ENCODE data around the gene CDK15.
"Not testable (repeated sequence)": the region's sequence is repeated elsewhere in the genome, so short reads cannot be mapped to it uniquely, and the experiment has no call there.

CDK15 gene

DNA sequence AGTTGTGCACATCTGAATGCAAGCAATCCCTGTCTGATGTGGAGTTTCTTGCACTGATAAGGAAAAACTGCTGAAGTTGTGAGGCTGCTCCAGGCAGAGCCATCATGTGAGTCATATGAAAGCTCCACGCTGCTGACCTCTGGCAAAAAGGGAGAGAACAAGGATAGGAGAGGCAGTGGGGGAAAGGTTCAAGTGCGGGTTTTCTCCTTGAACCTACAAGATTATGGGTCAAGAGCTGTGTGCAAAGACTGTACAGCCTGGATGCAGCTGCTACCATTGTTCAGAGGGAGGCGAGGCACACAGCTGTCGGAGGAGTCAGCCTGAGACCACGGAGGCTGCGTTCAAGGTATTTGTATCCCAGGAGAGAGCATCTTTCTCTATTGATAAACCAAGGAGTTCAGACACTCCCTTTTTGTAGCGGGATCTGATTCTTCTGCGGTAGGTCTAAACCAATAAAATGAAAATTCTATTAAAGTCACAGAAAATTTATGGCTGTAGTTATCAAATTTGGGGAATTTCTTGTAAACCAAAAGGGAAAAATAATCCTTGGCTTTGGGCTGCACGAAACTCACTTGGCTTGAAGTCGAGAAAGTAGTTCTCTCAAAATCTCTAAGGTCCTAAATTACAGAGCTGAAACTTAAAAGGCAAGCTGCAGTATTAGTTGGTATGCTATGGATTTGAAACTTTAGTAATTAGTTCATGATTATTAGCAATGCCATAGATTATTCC, at the start of gene CDK15:
CDK15 (plus strand) TSS at position 96 of the 729 bp plus-strand sequence; CDS start at position 224, 128 bp downstream.
- no peak for DNase-seq (ENCODE audit: low read depth)

DNA sequence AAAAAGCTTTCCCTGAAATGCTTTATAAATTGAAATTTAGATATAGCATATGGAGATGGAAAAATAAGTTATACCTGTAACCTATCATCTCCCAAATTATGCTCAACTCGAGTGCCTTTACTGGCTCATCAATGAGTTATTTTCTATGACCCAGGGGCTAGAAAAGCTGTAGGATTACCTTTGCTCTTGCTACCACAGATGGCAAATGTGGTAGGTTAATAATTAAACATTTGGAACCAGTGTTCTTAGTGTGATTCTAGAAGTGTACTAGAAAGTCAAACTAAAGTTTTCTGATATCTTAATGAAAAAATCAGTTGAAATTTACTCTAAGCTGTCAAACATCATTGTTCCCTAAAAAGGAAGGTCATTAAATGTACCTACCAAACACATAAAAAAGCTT, 48.1 kb upstream of the CDK15 start:
- no peak for DNase-seq (ENCODE audit: low read depth)

DNA sequence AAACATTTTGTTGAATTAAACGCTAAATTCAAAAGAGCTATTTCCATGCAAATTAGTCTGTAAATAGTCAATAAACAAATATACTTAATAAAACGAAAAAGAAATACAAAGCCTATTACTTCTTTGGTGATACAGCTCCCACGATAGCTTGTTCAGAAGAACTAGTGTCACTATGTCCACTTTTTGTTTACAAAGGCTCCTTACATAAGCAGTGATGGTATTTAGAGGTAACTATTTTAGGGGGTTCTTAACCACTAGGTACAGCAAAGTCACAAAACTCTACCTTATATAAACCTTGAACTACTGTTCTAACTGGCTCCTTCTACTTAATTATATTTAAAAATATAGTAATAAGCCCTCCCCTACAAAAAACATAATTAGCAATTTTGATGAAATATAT, 47.5 kb upstream of the CDK15 start:
- DNase-seq (ENCODE audit: low read depth) = no peak

DNA sequence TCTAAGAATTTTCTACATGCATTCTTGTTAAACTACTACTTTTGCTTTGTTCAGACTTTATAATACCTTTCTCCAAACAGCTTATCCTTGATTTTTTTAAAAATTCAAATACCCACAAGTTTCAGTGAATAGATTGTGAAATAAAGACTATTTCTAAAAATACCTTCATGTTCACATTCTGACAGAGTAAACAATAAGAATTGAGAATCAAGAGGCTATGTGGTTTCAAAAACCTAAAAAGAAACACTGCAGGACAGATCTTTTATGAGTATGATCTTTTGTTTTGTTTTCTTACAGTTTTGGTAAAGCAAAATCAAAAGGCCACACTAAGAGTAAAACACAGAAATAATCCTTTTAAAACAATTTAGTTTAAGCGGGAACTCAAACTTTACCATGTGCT, 46.8 kb upstream of the CDK15 start:
- DNase-seq (ENCODE audit: low read depth) = no peak

DNA sequence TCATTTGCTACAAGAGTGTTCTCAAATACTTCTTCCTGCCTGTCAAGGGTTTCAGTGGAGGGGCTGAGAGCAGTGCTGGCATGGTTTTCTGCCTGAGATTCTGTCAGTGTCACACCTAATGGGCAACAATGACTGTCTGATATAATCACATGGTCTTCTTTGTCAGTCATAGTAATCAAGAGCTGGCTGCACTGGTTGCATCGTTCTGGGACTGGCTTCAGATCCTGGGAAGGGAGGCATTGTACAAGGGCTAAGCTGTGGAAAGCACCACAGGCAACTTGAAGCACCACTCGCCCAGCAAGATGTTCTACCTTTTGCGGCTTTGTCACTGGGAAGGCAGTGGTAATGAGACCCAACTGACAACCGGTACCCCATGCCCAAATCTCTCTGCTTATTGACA, 45.2 kb upstream of the CDK15 start:
- DNase-seq (ENCODE audit: low read depth) = no peak

DNA sequence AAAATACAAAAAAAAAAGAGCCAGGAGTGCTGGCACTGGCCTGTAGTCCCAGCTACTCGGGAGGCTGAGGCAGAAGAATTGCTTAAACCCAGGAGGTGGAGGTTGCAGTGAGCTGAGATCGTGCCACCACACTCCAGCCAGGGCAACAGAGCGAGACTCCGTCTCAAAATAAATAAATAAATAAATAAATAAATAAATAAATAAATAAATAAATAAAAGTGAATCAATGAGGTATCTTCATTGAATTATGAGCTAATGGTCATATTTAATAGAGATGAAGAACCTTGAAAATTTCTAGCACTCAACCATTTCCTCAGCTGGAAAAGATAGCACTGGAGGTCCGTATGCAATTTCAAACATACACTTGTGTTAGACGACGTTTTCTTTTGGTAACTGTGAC, 41.9 kb upstream of the CDK15 start:
- not testable (repeated sequence) for DNase-seq (ENCODE audit: low read depth)

DNA sequence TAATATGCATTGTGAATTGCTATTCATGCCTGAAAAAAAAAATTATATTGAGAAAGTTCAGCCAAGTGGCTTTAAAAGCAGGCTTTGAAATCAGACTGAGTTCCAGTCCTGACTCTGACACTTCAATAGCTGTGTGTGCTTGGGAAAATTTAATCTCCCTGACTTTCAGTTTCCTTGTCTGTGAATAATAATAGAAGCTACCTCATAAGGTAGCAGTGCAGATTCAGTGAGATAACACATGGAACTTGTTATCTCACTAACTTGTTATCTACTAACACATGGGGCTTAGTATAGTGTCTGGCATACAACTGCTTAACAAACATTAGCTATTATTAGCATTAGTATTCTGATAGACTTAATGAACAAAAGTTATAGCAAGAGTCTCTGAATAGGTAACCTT, 40.5 kb upstream of the CDK15 start:
- DNase-seq (ENCODE audit: low read depth) = no peak

DNA sequence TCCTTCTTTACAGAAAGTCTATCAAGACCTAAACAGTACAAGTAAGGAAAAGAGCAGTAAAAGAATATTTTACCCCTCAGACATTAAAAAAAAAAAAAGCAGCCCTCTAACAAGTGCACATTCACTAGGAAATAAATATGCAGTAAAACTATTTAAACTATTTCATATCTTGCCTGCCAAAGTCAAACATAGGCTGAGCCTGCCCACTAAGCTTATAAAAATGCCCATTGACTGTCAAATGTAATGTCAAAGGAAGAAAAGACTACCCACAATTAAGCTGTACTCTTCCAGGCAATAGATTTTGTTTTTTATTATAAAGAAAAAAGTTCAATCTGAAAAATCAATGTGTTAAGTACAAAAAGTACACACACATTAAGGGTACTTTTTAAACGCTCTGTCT, 37.4 kb upstream of the CDK15 start:
- DNase-seq (ENCODE audit: low read depth) = peak; percentile 23

DNA sequence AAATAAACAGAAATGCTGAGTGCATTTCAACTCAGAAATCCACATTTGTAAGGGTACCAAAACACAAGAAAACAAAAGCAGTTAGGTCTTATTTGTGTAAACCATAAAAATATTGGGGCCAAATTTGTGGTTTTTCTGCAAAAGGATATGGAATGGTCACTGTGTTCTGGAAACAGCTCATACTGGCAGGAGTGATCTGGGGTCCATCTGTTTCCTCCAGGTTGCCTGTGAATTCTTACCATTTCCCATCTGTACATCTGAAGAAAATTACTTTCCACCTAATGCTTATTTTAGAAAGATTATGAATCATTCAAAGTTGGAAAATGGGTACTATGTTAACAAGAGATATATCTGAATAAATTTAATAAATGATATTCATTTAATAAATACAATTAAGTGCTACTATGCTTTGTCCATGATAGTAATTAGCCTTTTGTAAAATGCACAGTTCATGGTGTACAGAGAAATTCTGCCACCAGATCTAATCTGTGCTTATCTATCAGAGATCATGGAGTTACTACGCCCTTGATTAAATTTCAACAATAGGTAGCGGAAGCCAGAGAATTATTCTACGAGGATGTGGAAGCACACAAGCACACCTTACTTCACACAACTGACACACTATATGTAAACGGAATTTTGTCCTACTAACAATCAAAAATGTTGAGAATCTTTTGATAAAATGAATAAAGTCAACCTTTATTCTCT, 36.5 kb upstream of the CDK15 start:
- DNase-seq (ENCODE audit: low read depth) = no peak

DNA sequence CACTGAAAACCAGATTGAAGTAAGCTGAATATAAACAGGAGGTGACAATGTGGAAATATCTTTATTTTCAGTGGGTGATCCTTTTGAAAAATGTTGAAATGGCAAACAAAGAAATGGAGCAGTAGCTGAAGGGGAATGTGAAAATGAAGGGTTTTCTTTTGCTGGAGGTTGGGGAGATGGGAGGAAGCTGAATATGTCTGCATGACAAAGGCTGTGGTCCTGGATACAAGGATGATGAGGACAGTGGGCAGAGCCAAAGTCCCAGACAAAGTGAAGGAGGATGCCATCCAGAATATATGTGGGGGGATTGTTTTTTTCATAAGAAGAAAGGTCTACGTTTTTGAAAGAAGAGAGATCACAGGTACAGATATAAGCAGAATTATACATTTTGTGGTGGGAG, 32.3 kb upstream of the CDK15 start:
- no peak for DNase-seq (ENCODE audit: low read depth)

DNA sequence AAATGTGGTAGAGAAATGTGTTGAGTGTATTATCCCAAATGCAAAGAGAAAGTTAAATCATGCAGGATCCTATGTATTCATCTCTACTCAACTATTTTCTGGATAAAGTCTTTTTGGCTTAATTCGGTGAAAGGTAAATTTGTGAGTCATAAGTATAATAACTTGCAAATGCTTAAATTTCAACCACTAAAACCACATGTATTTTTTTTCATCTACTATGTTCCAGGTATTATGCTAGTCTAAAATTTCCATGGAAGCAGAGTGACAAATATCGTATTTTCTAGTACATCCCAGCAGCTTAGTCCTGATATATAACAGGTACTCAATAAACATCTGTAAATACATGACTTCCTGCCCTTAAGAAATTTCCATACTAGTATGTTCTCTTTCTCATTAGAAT, 31.8 kb upstream of the CDK15 start:
- DNase-seq (ENCODE audit: low read depth) = no peak

DNA sequence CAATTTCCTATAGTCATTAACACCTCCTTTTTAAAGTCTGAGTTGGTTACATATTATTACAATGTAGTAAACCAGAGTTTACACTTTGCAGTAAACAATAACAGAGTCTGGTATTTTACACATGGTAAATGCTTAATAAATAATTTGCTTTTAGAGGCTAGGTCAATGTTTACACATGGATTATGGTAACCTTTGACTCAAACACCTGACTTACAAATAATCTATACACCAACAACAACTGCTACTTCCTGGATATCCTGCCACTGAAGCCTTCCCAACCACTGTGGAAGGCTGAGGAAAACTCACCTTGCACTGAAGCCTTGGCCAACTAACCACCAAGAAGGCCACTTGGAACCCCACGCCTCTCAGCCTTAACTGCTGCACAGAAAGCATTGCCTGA, 31.0 kb upstream of the CDK15 start:
- no peak for DNase-seq (ENCODE audit: low read depth)

DNA sequence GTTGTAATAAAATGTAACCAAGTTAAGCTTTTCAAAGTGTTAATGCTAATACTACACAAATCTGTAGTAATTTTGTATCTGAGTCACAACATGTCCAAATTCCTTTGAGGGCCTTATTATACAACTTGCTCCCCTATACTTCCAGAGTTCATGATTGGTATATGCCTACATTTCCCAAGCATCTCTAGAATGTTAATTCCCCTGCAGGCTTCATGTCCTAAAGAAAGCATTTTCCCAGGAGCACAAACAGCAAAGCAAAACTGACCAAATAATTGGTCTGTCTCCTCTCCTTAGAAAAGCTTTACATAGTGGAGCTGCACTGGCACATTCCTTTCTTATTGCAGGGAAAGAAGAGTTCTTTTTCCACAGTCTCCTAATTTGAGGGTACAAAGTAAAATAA, 29.3 kb upstream of the CDK15 start:
- no peak for DNase-seq (ENCODE audit: low read depth)

DNA sequence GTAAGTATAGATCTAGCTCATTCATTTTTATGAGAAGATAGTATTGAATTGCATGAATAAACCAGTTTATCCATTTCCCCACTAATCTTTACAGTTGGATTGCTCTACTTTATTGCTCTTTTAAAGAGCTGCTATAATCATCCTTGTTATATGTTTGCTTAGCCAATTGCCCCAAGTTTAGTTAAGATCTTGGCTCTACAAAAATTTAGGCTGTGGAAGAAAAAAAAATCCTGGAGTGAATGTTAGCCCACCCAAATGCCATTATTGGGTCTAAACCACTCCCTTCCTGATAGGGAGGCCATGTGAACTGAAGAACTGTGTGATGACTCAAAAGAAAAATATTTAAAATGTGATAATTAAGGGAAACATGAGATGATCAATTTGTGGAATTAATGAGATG, 28.5 kb upstream of the CDK15 start:
- DNase-seq (ENCODE audit: low read depth) = no peak

DNA sequence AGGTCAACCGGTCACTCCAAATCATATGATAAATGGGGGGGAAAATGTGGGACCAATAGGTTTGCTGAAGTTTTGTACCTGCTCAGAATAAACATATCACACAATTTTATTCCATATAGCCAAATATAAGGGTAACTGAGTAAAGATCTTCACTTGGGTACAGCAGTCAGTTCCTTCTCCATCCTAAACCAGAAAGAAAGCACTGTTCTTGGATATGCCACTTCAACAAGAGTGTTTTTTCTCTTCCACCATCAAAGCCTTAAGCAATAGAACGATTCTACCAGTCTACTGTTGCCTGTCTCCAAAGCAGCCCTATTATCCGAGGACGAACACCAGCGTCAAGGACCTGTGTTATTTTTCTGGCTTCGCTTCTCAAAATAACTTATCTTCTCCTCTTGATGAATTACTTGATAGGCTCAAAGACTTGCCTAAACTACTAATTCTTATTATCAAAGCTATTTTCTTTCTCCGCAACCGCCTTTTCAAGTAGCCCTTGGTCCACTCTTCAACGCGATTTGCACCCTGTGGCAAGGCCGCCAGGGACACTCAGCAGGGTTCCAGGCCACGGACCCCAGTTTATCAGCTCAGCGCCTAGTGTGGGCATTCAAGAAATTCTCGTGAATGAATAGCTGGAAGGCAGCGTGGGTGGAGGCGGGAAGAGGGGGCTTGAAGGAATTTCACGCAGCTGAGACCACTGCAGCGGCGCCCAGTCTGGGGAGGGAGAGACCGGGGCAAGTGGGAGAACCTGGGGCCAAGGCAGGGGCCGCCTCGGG, 26.2 kb upstream of the CDK15 start:
- no peak for DNase-seq (ENCODE audit: low read depth)

DNA sequence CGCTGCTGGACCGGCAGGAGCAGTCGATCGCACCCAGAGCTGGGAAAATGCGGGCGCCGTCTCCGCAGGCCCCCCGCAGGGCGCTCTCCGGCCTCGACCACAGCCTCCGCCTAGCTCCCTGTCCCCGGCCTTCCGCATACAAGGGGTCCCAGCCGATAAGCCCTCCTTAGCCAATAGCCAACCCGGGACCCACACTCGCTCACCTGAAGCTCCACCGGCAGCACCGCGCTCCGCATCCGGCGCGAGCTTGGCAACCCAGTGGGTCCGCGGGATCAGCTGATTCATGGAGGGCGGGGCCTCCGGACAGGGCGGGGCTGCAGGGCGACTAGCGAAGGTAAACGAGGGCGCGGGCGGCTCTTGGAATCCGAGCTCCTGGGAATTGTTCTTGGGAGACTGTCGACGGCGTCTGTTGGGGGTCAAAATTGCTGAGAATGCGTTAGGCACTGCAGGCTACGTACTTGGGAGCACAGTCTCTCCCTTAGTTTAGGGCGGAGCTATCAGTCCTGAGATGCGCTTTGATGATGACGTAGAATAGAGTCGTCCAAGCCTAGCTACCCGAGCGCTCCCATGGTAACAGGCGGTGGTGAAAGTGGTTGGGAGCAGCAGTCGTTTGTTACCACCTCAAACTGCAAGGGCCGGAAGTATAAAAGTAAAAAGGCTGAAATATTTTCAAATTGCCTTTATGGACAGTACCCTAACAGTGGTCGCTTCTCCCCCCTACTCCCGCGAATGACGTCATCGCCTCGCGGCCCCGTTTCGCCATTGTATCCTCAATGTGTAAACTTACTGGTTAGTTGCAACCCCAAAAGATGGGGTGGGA, 25.5 kb upstream of the CDK15 start, which contains the start of gene ALS2:
ALS2 (minus strand) TSS at position 260 of the 820 bp plus-strand sequence. CDS start 12,048 bp downstream, outside the sequence.
- peak; percentile 99 for DNase-seq (ENCODE audit: low read depth)

DNA sequence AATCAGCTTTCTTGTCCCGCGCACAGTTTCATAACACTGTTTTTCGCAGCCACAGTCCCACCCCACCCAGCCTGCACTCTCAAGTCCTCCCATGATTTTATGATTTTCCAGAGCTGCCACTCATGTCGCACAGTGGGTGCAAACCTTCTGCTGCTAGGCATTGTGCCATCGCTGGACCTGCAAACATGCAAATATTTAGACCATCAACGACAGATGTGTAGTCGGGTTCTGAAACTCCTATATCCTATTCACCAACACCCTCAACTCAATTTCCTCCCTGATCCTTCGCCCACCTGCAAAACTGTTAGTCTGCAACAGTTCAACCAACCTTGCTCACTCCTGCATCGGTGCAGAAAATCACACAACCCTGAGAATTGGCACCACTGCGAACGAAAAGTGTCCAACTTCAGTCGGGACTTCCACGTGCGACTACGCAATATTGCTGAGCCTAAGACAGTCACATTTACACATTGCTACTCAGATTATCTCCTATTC, 24.7 kb upstream of the CDK15 start:
- no peak for DNase-seq (ENCODE audit: low read depth)

DNA sequence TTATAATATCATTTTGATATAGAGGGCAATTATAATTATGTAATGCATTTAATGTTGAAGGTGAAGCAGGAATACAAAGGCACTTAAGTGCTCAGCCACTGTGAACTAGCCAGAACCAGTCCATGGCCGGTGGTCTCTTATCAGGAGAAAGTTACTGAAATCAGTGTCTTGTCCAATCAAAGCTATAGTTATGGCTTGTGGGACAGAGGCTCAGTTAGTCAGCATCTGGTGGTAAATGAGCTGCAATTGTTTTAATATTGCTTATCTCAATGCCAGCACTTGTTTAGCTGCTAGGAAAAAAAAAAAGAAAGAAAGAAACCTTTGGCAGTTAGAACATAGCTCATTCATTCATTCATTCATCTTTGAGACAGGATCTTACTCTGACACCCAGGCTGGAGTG, 21.8 kb upstream of the CDK15 start:
- no peak for DNase-seq (ENCODE audit: low read depth)

DNA sequence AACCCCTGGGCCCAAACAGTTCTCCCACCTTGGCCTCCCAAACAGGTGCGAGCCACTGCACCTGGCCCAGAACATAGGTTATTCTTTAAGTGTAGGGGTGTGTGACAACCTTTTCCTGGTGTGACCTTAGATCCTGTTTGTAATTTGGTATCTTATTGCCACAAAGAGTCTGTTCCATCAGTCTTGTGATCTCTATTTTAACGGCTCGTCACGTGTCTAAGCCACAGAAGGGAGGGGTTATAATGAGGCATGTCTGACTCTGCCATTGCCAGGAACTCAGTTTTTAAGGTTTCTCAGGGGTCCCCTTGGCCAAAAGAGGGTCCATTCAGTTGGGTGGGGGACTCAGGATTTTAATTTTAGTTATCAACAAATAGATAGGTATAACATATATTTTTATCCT, 21.2 kb upstream of the CDK15 start:
- no peak for DNase-seq (ENCODE audit: low read depth)

DNA sequence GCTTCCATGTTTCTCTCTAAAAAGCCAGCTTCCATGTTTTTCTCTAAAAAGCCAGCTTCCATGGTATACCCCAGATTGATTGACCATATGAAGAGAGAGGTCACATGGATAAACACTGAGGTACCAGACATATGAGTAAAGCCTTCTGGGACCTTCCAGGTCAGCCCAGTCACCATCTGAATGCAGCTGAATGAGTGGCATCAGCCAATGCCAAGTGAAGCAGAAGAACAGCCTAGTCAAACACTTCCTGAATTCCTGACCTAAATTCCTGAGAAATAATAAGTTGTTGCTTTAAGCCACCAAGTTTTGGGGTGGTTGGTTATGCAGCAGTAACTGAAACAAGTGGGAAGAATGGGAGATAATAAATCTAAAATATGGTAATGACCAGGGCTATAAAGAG, 19.9 kb upstream of the CDK15 start:
- DNase-seq (ENCODE audit: low read depth) = no peak

DNA sequence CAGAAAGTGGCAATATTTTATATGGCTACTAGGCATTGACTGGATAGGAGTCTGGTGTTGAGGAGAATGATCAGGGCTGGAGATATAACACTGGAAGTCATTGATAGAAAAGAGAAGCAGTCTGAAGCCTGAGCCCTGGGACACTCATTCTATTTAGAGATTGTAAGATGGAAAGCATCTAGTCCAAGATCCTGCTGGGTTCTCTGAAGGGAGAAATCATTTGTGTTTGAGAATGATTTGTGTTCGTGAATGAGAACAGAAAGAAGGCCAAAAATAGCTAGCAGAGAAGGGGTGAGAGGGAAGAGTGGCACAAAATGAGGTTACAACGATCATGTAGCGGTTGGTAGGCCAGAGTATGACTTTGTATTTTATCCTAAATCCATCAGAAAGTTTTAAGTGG, 18.0 kb upstream of the CDK15 start:
- DNase-seq (ENCODE audit: low read depth) = no peak

DNA sequence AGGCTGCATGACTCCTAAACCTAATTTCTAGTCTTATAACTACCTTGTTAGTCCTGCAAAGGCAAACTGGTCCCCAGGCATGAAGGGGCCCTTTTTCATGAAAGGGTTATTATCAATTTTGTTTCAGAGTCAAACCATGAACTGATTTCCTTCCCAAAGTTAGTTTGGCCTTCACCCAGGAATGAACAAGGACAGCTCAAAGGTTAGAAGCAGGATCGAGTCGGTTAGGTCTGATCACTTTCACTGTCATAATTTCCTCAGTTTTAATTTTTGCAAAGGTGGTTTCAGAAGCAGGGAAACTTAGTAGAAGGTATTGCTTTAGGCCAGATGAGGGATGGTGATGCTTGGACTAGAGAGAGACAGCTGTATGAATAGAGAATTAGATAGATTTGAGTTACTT, 16.9 kb upstream of the CDK15 start:
- no peak for DNase-seq (ENCODE audit: low read depth)

Measured in fibroblast of gingiva (primary cell).